K562 (cell line): ENCODE data around the gene CFAP251. TPM values are rescaled to one million over a fixed set of nuclear protein-coding genes. Genes with fewer than 3 reads are reported as not detected.

ENCODE experiments used
- ATAC-seq: fragments of 200-7000 bp; cut with Tn5 transposase; 3 replicates; pipeline ENCODE4 v1.9.1; 2020; ENCODE audit warnings: moderate library complexity
- BruUV-seq: library from RNA; stranded (reverse); fragments of 400-500 nt; replicated peaks from 2 replicates; lab custom pipeline; 2021; lab: Mats Ljungman, UMichigan
- CTCF ChIA-PET: fragments of 300-600 bp; formaldehyde crosslinking; extraction: SDS; loops from one replicate; lab custom pipeline; 2021; ENCODE audit warnings: low intra/inter-chr PET ratio; lab: Yijun Ruan, JAX
- POLR2A ChIA-PET: fragments of 300-600, 350-650 bp; sonication (Branson Sonifier 250); formaldehyde crosslinking; extraction: SDS; loops from one replicate; lab custom pipeline; 2021; ENCODE audit warnings: antibody characterized with exemption, inconsistent platforms; lab: Yijun Ruan, JAX
- DNase-seq, 4 experiments: peaks; one replicate each; pipeline versions ENCODE4 v3.0.0 to v3.0.0-alpha.2; 2011 to 2018; ENCODE audit warnings: low spot score in 3 of 4, mixed read lengths in 3 of 4; ENCODE audit errors: extremely low read depth in 1 of 4
- FAIRE-seq: peaks from 2 replicates; lab custom pipeline; 2011; peaks lifted over from hg19 to GRCh38; lab: Jason Lieb, UNC
- H2AFZ ChIP-seq: 2 replicates; pipeline ENCODE4 v1.6.0; 2011; ENCODE audit warnings: low read depth, low read length, control low read depth, inconsistent platforms
- H3K27ac ChIP-seq: fragments of 200-600 bp; 3 replicates; pipeline ENCODE4 v1.8.0; 2011; ENCODE audit warnings: low read depth, mild to moderate bottlenecking, control low read depth, inconsistent platforms, low read length, moderate library complexity, mixed read lengths; ENCODE audit errors: extremely low read depth
- H3K27me3 ChIP-seq, 2 experiments: fragments of 300-600 bp in 1 of 2; 2 replicates in 1 of 2; 3 replicates in 1 of 2; pipeline versions ENCODE4 v1.6.0 to v1.8.0; 2011; ENCODE audit warnings: inconsistent platforms in 2 of 2, low read length in 2 of 2, mild to moderate bottlenecking in 1 of 2, mixed read lengths in 1 of 2, moderate library complexity in 1 of 2; ENCODE audit not compliant: control insufficient read depth in 2 of 2, insufficient read depth in 2 of 2
- H3K36me3 ChIP-seq: fragments of 300-600 bp; 3 replicates; pipeline ENCODE4 v1.8.0; 2011; ENCODE audit warnings: mild to moderate bottlenecking, low read length, inconsistent platforms; ENCODE audit not compliant: control insufficient read depth, insufficient read depth
- H3K4me1 ChIP-seq, 2 experiments: fragments of 200-600 bp in 1 of 2; replicated peaks in 1 of 2; 2 replicates in 1 of 2; 3 replicates in 1 of 2; pipeline versions ENCODE4 v1.5.1 to v1.8.0; 2011; ENCODE audit warnings: inconsistent platforms in 2 of 2, low read length in 2 of 2, mild to moderate bottlenecking in 1 of 2, mixed read lengths in 1 of 2, moderate library complexity in 1 of 2; ENCODE audit not compliant: control insufficient read depth in 2 of 2, insufficient read depth in 2 of 2
- H3K4me2 ChIP-seq: 2 replicates; pipeline ENCODE4 v1.6.1; 2011; ENCODE audit warnings: low read length, control low read depth, inconsistent platforms, mixed read lengths; ENCODE audit not compliant: insufficient read depth
- H3K4me3 ChIP-seq: fragments of 200-600 bp; sonication (generic), shearing (Covaris generic); 2 replicates; pipeline ENCODE4 v1.5.1; 2016; ENCODE audit warnings: control low read depth, inconsistent platforms
- H3K79me2 ChIP-seq: fragments of 200-600 bp; 3 replicates; pipeline ENCODE4 v1.8.0; 2011; ENCODE audit warnings: low read length, inconsistent platforms; ENCODE audit not compliant: control insufficient read depth, insufficient read depth
- H3K9ac ChIP-seq, 2 experiments: 2 replicates each; pipeline versions ENCODE4 v1.6.0 to v1.6.1; 2011; ENCODE audit warnings: low read depth in 2 of 2, low read length in 2 of 2, control low read depth in 1 of 2, inconsistent platforms in 1 of 2, mild to moderate bottlenecking in 1 of 2, mixed read lengths in 1 of 2; ENCODE audit not compliant: insufficient read depth in 1 of 2
- H3K9me1 ChIP-seq: one replicate; pipeline ENCODE4 v1.6.0; 2011; ENCODE audit warnings: inconsistent platforms, mild to moderate bottlenecking, low read length, moderate library complexity; ENCODE audit not compliant: control insufficient read depth, insufficient read depth
- H3K9me3 ChIP-seq: replicated peaks from 2 replicates; pipeline ENCODE4 v1.5.1; 2011; ENCODE audit warnings: low read depth, low read length, inconsistent platforms; ENCODE audit not compliant: control insufficient read depth, insufficient read depth
- H4K20me1 ChIP-seq: replicated peaks from 2 replicates; pipeline ENCODE4 v1.6.1; 2011; ENCODE audit warnings: low read length, inconsistent platforms, mixed read lengths; ENCODE audit not compliant: control insufficient read depth, insufficient read depth
- CBX1 ChIP-seq: sonication (generic); IDR thresholded peaks from 2 replicates; pipeline ENCODE4 v1.6.1; 2016; ENCODE audit warnings: antibody characterized with exemption, low read depth, mild to moderate bottlenecking
- DACH1 ChIP-seq: fragments of 450-650 bp; IDR thresholded peaks from 2 replicates; pipeline ENCODE4 v1.6.1; 2018; ENCODE audit not compliant: partially characterized antibody
- GTF2F1 ChIP-seq: IDR thresholded peaks from 2 replicates; pipeline ENCODE4 v1.6.1; 2011; ENCODE audit warnings: low read depth, low read length, improper control_type of control experiment
- MAFK ChIP-seq: IDR thresholded peaks from 2 replicates; pipeline ENCODE4 v1.6.1; 2011; ENCODE audit warnings: low read length, improper control_type of control experiment
- PCBP2 ChIP-seq: fragments of 200-400 bp; formaldehyde crosslinking; IDR thresholded peaks from 2 replicates; pipeline ENCODE4 v1.6.1; 2018; ENCODE audit warnings: low read length, low read depth, mild to moderate bottlenecking, moderate library complexity; ENCODE audit not compliant: poor library complexity, severe bottlenecking
- SMARCA4 ChIP-seq: fragments of 450-650 bp; IDR thresholded peaks from 2 replicates; pipeline ENCODE4 v1.6.1; 2016
- TAF1 ChIP-seq: IDR thresholded peaks from 2 replicates; pipeline ENCODE4 v1.6.1; 2011; ENCODE audit warnings: mild to moderate bottlenecking, low read length, moderate library complexity; ENCODE audit not compliant: insufficient read depth, control insufficient read depth, severe bottlenecking; ENCODE audit errors: extremely low read depth
- U2AF1 ChIP-seq: fragments of 200-400 bp; formaldehyde crosslinking; optimal IDR thresholded peaks from 2 replicates; pipeline ENCODE3; 2017; ENCODE audit warnings: mild to moderate bottlenecking, low read depth, low read length, moderate library complexity
- ZNF316 ChIP-seq: fragments of 450-650 bp; IDR thresholded peaks from 2 replicates; pipeline ENCODE4 v1.6.1; 2016
- WGBS: fragments of 100-300 bp; shearing (Covaris generic); methylation state at CpG from one replicate; pipeline ENCODE4 v1.1.6; 2016; ENCODE audit warnings: low coverage, mixed read lengths; ENCODE audit not compliant: insufficient coverage; ENCODE audit errors: missing lambda C conversion rate; 5-methylcytosine and 5-hydroxymethylcytosine counted together
- in situ Hi-C: fragments of 300-500 bp; cut with MboI; formaldehyde crosslinking; loops from 4 replicates; pipeline ENCODE4 v1.15.0; 2018; ENCODE audit warnings: inconsistent platforms, mixed read lengths
- intact Hi-C: fragments of 100-400 bp; cut with micrococcal nuclease; formaldehyde crosslinking; loops from 2 replicates; pipeline ENCODE4 v1.14.2; 2022
- polyA plus RNA-seq, 8 experiments: library from polyadenylated mRNA; depleted of rRNA in 4 of 8; stranded (reverse) in 5 of 8; unstranded in 3 of 8; fragments of >200 nt; fragmentation: Nextera tagmentation in 2 of 8; fragmentation: Illumina TruSeq in 1 of 8; extraction: Ambion mirVana in 2 of 8; extraction: Trizol in 1 of 8; gene quantifications; 2 replicates each; pipeline versions ENCODE4 v1.2.1 to v1.2.3, GENCODE V29; 2011 to 2014; ENCODE audit warnings: inconsistent platforms in 1 of 8, missing spikeins in 1 of 8
- total RNA-seq, 7 experiments: library from RNA; depleted of rRNA in 6 of 7; stranded (reverse); fragments of >200 nt in 6 of 7; fragmentation: Illumina TruSeq in 2 of 7; extraction: Trizol in 2 of 7; gene quantifications; 2 replicates each; pipeline versions ENCODE4 v1.2.1 to v1.2.3, GENCODE V29; 2011 to 2021; ENCODE audit warnings: low replicate concordance in 1 of 7
- TF ChIP-seq, protein P1 (sequence below): fragments of 250-450 bp; sonication (Bioruptor Pico); IDR thresholded peaks from 2 replicates; pipeline ENCODE4 v1.5.0; 2021; ENCODE audit warnings: mild to moderate bottlenecking, borderline replicate concordance
- TF ChIP-seq, protein P2 (sequence below): fragments of 450-650 bp; IDR thresholded peaks from 2 replicates; pipeline ENCODE4 v1.6.1; 2016; ENCODE audit warnings: low read depth

CFAP251 gene
- total and polyA plus RNA-seq, 9 of the 15 experiments (the other 6 are each of a cell fraction or from before 2014, with no cell fraction given) = 16.6 to 31.0 (median 19.1) TPM

DNA sequence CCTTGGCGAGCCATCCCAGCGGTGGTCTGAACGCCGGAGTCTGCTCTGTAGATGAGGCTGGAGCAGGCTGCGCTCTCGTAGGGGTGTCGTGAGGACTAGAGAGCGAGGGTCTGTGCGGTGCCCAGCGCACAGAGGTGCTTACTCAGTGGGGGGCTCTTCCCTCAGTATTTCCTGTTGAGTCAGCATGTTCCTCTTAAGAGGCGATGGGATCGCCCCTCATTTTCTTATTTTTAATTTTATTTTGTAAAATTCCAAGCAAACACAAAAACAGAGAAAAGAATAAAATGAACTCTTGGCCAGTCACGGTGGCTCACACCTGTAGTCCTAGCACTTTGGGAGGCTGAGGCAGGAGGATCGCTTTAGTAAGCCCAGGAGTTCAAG lies 62.5 kb downstream of the CFAP251 start (continued):
- TF ChIP-seq ZNF316 (peak; percentile 84), U2AF1 (no peak), MAFK (peak; percentile 50; the same call in 1 of the 2 replicates)

DNA sequence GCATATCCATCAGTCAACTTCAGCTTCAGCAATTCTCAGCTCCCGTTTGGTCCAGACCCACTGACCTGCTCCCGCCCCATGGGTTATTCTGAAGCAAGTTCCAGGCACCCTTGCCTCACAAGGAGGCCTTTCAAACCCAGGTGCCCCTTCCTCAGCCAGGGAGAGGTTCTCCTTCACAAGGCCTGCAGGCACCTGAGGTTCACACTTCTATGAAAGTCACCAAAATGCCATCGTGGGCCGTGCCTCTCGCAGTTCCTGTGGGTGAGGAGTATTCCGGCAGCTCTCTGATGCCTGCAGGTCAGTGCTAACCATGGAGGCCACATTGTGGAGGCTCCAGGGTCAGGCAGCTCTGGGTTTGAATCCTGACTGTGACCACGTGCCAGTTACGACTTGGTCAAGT lies 63.1 kb downstream of the CFAP251 start:
- in situ Hi-C loops (no loop called here), intact Hi-C loops (no loop called here)
- Histone ChIP-seq H3K36me3 (no peaks in the 10 kb centered on the region), H3K27ac (no peak overlapping the region; the same call in 2 of the 3 replicates), H3K79me2 (no peaks in the 10 kb centered on the region), H3K9ac (no peak overlapping the region), H3K4me2 (no peak overlapping the region), H3K4me3 (no peak overlapping the region), H4K20me1 (no peaks in the 10 kb centered on the region), H3K4me1 (peaks cover 4 to 5% of the 10 kb centered on the region in 2 experiments; a peak in 2 of 5 replicates), H3K9me1 (no peaks in the 10 kb centered on the region), H2AFZ (no peak overlapping the region), H3K9me3 (no peaks in the 10 kb centered on the region), H3K27me3 (no peaks in the 10 kb centered on the region)
- ATAC-seq (no peak), FAIRE-seq (no peak), DNase-seq (no peak)
- BruUV-seq = no TSS peak
- 39% methylated on average over 8 of the region's 8 CpGs for WGBS
- CTCF ChIA-PET = no interaction called here
- POLR2A ChIA-PET = interaction anchor here (1.0 kb wide), 1 partner anchor 27 kb away, joined by 3 read pairs; no protein-coding TSS in a partner anchor
- TF ChIP-seq GTF2F1 (no peak), SMARCA4 (no peak), CBX1 (no peak), TAF1 (no peak), DACH1 (no peak), PCBP2 (no peak)
- TF ChIP-seq, protein P1, sequence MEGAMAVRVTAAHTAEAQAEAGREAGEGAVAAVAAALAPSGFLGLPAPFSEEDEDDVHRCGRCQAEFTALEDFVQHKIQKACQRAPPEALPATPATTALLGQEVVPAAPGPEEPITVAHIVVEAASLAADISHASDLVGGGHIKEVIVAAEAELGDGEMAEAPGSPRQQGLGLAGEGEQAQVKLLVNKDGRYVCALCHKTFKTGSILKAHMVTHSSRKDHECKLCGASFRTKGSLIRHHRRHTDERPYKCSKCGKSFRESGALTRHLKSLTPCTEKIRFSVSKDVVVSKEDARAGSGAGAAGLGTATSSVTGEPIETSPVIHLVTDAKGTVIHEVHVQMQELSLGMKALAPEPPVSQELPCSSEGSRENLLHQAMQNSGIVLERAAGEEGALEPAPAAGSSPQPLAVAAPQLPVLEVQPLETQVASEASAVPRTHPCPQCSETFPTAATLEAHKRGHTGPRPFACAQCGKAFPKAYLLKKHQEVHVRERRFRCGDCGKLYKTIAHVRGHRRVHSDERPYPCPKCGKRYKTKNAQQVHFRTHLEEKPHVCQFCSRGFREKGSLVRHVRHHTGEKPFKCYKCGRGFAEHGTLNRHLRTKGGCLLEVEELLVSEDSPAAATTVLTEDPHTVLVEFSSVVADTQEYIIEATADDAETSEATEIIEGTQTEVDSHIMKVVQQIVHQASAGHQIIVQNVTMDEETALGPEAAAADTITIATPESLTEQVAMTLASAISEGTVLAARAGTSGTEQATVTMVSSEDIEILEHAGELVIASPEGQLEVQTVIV (CRISPR knock-in tag) = no peak
- TF ChIP-seq, protein P2, sequence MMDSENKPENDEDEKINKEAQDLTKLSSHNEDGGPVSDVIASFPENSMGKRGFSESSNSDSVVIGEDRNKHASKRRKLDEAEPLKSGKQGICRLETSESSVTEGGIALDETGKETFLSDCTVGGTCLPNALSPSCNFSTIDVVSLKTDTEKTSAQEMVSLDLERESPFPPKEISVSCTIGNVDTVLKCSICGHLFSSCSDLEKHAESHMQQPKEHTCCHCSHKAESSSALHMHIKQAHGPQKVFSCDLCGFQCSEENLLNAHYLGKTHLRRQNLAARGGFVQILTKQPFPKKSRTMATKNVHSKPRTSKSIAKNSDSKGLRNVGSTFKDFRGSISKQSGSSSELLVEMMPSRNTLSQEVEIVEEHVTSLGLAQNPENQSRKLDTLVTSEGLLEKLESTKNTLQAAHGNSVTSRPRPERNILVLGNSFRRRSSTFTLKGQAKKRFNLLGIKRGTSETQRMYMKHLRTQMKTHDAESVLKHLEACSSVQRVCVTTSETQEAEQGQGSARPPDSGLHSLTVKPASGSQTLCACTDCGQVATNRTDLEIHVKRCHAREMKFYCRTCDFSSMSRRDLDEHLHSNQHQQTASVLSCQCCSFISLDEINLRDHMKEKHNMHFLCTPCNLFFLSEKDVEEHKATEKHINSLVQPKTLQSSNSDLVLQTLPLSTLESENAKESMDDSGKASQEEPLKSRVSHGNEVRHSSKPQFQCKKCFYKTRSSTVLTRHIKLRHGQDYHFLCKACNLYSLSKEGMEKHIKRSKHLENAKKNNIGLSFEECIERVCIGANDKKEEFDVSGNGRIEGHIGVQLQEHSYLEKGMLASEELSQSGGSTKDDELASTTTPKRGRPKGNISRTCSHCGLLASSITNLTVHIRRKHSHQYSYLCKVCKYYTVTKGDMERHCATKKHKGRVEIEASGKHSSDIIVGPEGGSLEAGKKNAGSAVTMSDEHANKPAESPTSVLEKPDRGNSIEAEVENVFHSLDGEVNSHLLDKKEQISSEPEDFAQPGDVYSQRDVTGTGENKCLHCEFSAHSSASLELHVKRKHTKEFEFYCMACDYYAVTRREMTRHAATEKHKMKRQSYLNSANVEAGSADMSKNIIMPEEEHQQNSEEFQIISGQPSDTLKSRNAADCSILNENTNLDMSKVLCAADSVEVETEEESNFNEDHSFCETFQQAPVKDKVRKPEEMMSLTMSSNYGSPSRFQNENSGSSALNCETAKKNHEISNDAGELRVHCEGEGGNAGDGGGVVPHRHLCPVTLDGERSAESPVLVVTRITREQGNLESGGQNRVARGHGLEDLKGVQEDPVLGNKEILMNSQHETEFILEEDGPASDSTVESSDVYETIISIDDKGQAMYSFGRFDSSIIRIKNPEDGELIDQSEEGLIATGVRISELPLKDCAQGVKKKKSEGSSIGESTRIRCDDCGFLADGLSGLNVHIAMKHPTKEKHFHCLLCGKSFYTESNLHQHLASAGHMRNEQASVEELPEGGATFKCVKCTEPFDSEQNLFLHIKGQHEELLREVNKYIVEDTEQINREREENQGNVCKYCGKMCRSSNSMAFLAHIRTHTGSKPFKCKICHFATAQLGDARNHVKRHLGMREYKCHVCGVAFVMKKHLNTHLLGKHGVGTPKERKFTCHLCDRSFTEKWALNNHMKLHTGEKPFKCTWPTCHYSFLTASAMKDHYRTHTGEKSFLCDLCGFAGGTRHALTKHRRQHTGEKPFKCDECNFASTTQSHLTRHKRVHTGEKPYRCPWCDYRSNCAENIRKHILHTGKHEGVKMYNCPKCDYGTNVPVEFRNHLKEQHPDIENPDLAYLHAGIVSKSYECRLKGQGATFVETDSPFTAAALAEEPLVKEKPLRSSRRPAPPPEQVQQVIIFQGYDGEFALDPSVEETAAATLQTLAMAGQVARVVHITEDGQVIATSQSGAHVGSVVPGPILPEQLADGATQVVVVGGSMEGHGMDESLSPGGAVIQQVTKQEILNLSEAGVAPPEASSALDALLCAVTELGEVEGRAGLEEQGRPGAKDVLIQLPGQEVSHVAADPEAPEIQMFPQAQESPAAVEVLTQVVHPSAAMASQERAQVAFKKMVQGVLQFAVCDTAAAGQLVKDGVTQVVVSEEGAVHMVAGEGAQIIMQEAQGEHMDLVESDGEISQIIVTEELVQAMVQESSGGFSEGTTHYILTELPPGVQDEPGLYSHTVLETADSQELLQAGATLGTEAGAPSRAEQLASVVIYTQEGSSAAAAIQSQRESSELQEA = no peak
